LNCaP clone FGC (cell line): ENCODE data around the gene HHIPL1.
A peak's percentile ranks its signal among the peaks of the same experiment; 100 is the strongest.

ENCODE experiments used
- DNase-seq: peaks from one replicate; pipeline ENCODE4 v3.0.0-alpha.2; 2011; ENCODE audit warnings: low read depth
- H3K4me3 ChIP-seq: 2 replicates; pipeline ENCODE4 v1.5.1; 2011; ENCODE audit warnings: mild to moderate bottlenecking, low read depth, low read length, control low read depth
- CTCF ChIP-seq: IDR thresholded peaks from 2 replicates; pipeline ENCODE4 v1.5.1; 2012; ENCODE audit warnings: mild to moderate bottlenecking; ENCODE audit not compliant: control insufficient read depth, insufficient read depth; ENCODE audit errors: extremely low read depth

The HHIPL1 gene

GRCh38 chr14:99604278-99604765, 40.6 kb upstream of the HHIPL1 start:
- H3K4me3 ChIP-seq = peak overlapping the region; percentile 86
- DNase-seq = peak; percentile 87
- TF ChIP-seq CTCF = no peak

- TF ChIP-seq CTCF = no peak
- H3K4me3 ChIP-seq = peak overlapping the region; percentile 86
- DNase-seq = no peak
Observed at GRCh38 chr14:99604766-99605298, 40.1 kb upstream of the HHIPL1 start.

- peak overlapping the region; percentile 86 for H3K4me3 ChIP-seq
- DNase-seq = no peak
- TF ChIP-seq CTCF = no peak
Observed at GRCh38 chr14:99605299-99605961, 39.5 kb upstream of the HHIPL1 start.

- no peak for DNase-seq
- TF ChIP-seq CTCF = no peak
- no peak overlapping the region for H3K4me3 ChIP-seq
Observed at GRCh38 chr14:99606359-99606758, 38.6 kb upstream of the HHIPL1 start.

GRCh38 chr14:99608591-99608990, 36.3 kb upstream of the HHIPL1 start:
- no peak overlapping the region for H3K4me3 ChIP-seq
- no peak for DNase-seq
- no peak for TF ChIP-seq CTCF

GRCh38 chr14:99609245-99610170, 35.4 kb upstream of the HHIPL1 start:
- no peak overlapping the region for H3K4me3 ChIP-seq
- TF ChIP-seq CTCF = no peak
- no peak for DNase-seq
